HG03575 (cell line): ENCODE results near the gene TMEM132D.

ENCODE experiments used
- ATAC-seq: cut with Tn5 transposase; IDR thresholded peaks from one replicate; pipeline ENCODE4 v1.9.1; 2021; ENCODE audit not compliant: unreplicated experiment, insufficient number of reproducible peaks, low FRiP score; ENCODE audit errors: extremely low read depth

TMEM132D gene

DNA sequence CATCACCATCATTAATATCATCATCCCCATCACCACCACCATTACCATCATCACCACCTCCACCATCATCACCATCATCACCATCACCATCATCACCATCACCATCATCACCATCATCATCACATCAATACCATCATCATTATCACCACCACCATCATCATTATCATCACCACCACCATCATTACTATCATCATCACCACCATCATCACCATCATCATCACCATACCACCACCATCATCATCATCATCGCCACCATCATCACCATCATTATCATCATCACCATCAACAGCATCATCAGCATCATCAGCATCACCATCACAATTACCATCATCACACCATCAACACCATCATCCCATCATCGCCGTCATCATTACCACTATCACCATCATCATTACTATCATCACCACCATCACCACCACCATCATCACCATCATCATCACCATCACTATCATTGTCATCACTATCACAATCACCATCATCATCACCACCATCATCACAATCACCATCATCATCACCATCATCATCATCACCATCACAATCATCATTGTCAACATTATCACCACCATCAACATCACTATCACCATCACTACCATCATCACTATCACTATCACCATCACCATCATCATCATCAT lies 767.0 kb downstream of the TMEM132D start:
- ATAC-seq, result no peak

DNA sequence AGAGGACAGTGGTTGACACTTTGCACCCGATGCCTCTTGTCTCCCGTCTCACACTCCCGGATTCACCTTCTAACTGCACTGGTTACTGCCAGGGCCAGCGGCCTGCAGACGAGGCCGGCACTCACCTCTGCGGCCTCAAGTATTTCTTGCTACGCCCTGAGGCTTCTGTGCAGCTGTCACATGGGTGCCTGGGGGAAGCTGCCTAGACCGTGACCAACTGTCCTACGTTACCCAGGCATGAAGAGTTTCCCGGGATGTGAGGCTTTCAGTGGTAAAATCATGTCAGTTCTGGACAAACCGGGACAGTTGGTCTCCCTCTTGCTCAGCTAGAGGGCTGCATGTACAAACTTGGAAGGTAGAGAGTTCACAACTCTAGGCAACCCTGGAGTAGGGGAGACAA lies 776.1 kb downstream of the TMEM132D start:
- no peak for ATAC-seq

DNA sequence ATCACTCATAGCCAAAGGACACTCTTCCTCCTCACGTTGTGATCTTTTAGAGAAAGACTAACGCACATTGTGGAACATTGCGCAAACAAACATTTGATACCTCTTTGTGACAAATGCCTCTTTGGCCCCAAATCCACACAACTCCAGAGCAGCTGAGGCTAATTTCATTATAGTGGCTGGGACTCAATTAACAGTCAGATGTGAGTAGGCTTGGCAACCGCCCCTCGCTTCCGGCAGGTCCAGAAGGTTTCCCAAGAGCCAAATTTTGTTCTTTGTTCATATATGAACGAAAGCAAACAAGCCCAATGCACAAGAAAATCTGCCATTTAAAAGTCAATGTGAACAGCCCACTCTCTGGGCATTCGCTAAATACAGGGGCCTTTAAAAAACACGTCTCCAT lies 776.6 kb downstream of the TMEM132D start:
- ATAC-seq, result no peak

DNA sequence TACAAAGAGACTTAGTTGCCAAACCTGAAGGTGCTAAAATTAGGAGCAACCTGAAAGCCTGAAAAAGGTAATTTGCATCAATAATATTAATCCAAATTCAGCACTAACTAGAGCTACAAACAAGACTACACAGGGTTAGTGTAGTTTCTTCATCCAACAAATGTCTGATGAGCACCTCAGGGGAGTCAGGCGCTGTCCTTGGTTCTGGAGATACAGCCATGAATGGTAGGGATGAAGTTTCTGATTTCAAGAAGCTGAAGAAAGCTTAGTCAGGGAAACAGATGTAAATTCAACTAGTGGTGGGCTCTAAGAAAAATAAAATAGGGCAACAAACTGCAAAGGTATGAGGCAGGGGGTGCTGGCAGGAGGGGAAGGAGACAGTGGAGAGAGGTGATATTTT lies 784.3 kb downstream of the TMEM132D start:
- ATAC-seq, result no peak

DNA sequence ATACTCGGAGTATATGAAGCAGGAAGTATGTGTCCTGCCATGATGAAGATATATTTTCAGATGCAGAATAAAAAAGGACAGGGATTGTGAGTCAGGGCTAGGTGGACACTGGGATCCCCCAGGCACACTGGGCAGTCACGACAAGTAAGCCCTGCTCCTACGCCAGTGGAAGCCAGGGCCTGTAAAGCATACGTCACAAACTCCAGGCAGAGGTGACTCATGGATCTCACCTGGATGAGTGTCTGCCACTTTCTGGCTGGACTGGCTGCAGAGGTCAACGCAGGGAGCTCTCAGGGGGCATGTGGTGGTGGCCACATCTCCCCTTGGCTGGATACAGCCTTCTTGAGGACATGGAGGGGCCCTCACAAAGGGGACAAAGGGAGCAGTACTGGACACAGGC lies 788.3 kb downstream of the TMEM132D start:
- ATAC-seq, result no peak

DNA sequence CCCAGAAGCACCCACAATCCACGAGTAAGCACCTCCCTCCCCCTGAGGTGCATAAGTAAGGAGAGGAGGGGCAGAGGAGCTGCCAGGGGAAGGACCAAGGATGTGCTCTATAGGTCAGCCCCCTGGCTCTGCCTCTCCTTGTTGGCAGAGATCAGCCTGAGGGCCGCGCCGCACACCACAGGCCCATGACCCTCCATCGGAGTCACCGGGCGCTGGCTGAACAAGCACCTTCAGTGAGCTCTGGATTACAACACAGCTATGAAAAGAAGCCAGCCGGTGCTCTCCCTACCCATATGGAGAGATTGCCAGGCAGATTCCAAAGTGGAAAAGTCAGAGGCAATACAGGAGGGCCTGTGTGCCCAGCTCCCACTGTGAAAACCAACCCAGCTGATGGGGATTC lies 793.2 kb downstream of the TMEM132D start:
- ATAC-seq, result no peak

DNA sequence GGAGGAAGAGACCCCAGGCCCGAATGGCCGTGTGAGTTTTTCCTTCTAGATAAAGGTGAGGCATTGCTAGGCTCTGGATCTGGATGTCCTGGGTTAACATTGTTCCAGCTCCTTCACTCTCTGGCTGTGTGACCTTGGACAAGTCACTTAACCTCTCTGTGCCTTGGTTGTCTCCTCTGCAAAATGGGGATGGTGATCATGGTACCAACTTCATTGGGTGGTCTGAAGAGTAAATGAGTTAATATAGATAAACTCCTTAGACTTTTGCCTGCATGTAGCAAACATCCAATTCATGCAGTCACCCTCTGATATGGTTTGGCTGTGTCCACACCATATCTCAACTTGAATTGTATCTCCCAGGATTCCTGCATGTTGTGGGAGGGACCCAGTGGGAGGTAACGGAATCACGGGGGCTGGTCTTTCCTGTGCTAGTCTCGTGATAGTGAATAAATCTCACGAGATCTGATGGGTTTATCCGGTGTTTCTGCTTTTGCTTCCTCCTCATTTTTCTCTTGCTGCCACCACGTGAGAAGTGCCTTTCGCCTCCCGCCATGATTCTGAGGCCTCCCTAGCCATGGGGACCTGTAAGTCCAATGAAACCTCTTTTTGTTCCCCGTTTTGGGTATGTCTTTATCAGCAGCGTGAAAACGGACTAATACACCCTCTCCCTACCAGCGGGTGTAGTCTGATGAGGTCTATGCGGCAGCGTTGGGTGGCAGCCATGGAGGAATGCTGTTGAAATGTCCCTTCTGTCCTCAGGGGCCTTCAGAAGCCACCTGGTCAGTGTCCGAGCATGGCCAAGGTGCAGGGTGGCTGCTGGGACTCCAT lies 794.4 kb downstream of the TMEM132D start:
- no peak for ATAC-seq

DNA sequence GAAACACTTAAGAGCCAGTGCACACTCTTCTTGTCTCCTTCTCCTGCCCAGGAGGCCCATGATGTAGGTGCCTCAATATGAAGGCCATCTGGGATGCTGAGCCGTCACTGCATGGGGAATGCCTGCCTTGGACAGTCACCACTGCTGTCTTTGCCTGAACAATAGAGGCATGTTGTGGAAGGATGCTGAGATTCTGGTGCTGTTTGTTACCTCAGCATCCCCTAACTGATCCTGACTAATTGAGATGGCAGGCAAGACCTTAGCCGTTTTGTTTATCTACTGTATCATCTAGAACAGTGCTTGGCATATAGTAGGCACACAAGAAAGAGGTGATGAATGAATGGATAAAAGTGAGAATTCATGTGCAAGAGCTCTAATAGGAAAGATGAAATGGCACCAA lies 797.1 kb downstream of the TMEM132D start:
- ATAC-seq, result no peak

DNA sequence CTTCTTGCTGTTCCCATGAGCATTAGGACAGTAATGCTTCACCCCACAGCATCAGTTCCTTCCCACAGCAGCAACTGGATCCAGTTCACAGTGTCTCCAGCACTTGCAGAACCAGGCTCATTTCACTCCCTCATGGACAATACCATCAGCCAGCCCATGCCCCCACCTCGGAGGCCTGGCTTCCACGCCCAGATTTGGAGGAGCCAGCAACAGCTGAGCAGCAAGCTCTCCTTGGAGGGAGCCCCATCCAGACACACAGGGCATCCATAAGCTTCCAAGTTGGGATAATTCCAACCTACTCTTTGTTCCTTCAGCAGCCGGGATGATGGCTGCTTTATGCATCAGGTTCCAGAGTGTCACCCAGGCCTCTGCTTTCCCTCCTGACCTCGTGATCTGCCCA lies 800.6 kb downstream of the TMEM132D start:
- no peak for ATAC-seq

DNA sequence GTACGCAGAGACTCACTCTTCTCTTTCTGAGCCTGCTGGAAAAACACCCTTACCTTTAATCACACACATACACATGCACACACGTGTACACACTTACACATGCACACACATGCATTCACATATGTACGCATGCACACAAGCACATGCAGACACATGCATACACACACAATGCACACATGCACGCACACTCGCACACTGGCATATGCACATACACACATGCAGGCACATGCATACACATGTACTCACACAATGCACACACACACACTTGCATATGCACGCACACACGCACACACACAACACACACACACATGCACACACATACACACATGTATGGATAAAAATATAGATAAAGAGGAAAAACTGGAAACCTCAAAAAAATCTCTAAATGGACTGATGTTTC lies 801.6 kb downstream of the TMEM132D start:
- ATAC-seq, result no peak

DNA sequence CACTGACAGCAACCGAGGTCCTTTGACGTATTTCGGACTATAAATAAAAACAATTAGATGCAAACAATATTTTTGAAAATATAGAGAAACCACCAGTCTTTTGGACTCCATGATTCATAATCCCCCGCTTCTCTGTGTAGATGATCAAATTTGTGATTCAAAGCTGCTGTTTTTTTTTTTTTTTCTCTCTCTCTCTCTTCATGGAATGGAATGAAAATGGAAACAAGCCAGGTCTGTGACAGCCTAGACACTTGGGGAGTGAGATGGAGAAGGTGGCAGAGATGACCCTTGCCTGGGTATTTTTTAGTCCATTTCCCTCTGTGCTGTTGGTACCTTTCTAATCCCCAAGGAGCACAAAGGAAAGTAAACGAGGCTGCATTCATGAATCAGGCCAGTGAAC lies 802.0 kb downstream of the TMEM132D start:
- ATAC-seq, result no peak

DNA sequence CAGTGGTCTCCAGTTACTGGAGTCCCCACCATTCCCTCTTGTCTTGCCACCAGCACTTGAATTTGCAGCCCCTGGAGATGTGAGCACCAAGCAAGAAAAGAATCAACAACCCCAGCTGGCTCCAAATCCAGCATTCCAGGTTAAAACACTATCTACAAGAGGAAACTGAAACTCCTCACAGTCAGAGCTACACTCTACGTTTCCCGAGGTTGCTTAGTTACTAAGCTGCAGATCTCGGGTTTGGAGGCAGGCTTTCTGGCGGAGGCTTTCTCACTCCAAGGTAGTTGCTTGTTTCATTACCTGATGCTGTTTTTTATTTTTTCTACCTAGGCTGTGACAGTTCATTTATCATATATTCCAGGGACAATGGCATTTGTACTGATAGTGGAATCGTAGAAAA lies 802.4 kb downstream of the TMEM132D start:
- ATAC-seq, result no peak

DNA sequence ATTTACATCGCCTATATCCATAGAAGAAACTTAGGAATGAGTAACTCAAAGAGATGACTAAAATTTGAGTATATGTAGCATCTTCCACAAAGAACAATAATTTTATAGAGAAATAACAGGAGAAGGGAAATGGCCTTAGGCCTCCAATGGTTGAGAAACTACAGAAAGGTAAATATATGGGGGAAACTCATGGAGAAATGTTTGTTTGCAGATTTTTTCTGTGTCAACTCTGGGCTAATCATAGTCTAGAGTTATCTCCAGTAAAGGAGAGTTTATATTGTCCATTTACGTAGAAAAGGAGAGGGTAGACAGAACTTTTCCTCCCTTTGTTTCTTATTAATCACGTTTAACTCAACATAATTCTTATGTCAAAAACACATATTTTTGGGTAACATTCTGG lies 806.4 kb downstream of the TMEM132D start:
- ATAC-seq, result no peak

DNA sequence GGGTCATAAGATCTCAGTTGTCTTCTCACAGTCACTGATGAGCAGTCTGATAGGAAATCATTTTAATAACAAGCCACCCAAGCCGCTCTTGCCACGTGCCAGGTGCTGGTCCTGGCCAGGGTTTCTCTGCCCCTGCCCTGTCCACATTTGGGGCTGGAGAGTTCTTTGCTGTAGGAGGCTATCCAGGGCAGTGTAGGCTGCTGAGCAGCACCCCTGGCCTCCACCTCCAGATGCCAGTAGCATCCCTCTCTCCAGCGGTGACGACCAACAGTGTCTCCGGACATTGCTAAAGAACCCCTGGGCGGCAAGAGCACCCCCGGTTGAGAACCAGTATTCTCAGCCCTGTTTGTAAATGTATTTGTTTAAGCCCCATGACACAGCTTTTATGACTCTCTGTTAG lies 806.9 kb downstream of the TMEM132D start:
- ATAC-seq, result no peak

DNA sequence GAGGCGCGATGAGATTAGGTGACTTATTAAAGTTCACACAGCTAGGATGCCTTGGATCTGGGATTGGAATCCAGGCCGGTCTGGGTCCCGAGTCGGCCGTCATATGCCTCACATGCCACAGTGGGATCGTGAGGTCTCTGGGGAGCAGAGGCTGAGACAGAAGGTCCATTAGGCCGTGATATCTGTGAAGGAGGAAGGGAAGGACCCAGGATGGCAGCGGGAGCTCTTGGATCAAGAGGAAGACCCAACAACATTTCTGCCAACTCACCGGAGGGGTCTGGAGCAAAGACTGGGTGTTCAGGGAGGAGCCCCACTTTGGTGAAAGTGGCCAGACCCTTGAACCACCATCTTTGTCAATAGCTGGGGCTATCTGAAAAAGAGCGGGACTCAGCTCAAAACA lies 807.6 kb downstream of the TMEM132D start:
- no peak for ATAC-seq

DNA sequence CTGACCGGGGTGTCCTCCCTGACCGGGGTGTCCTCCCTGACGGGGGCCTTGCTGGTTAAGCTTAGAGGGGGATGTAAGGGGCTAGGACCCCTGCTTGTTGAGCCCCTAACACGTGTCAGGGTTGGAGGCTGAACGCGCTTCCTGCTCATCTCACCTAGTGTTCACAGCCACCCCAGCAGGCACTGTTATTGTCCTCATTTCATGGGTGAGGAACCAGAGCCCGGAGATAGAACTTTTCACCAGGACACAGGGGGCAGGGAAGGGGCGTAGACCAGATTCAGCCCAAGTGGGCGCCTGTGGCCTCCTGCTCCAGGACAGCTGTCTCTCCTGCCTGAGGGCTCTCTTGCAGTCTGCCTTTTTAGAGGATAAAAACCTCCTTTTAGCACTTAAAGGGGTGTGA lies 814.2 kb downstream of the TMEM132D start:
- no peak for ATAC-seq

DNA sequence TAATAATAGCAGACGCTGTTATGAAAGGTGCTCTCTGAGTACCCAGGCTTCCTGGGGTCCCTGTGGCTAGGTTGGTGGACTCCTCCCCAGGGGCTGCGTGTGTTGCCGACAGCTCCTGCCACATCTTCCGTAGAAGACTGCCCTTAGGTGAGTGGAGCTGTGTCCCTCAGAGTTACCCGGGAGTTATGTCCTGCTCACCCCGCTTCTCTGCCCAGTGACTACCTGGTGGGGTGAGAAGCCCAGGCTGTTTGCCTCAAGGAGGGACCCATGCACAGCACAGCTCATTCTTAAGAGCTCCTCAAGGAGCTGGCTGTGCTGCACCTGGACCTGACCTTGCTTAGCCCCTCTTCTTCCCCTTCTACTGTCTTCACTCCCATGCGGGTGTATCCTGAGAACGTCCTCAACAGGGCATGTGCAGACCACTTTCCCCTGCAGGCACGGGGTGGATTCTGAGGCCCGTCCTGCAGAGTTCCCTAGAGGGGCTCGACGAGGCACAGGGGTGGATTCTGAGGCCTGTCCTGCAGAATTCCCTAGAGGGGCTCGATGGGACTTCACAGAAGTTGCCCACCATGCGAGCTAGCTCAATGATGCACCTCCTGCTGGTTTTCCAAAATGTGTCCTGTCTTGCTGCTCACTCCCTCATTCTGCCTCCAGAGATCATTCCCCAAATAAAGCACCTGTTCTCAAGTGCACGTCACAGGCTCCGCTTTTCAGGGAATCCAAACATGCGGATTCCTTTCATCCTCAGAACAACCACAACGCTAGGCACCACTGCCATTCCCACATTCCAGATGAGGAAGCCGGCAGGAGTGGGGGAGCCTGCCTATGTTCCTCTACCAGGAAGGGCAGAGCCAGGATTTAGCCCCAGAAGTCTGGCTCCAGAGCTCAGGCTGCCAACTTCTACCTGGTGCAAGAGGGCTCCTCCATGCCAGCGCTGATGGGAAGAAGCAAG lies 818.7 kb downstream of the TMEM132D start:
- no peak for ATAC-seq

DNA sequence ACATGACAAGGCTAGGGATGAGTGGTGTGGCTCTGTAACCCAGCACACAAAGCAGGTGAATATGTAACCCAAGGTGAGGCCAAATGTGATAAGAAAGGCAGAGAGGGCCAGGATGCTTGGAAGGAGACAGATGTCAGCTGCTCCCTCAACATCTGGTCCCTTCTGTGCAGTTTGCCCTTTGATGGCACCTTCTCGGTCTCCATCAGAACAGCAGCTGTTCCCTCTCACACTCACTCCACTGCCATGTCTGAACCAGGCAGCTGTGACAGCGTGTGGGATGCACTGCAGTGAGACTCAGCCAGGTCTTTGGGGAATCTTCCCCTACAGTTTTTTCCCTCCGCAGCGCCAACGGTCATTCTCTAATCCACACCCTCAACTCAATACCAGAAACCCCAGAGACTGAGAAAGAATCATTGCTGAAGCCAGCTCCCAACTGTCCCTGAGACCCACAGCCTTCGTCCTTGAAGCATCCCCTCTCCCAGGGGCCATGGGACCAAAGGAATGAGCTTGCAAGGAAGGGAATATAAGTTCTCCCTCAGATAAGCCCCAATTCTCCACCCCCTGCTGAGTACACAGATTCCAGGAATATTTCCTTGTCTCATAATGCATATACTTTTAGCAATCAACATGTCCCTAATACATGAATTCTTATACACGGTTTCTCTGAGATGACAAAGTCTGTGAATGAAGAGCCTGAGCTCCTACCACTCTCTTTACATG lies 820.5 kb downstream of the TMEM132D start:
- ATAC-seq, result no peak

DNA sequence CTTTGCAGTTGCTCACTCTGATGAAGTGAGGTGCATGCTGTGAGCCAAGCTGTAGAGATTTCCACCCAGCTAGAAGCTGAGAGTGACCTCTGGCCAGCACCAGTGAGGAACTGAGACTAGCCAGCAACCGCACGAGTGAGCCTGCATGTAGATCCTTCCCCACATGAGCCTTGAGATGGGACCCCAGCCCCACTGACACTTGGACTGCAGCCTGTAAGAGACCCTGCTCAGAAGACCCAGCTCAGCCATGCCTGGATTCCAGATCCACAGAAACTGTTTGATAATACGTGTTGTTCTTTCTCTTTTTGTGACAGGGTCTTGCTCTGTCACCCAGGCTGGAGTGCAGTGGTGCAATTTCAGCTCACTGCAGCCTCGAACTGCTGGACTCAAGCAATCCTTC lies 821.4 kb downstream of the TMEM132D start:
- ATAC-seq, result no peak
